Measurements from ENCODE around the gene NFATC2.

The NFATC2 gene

DNA sequence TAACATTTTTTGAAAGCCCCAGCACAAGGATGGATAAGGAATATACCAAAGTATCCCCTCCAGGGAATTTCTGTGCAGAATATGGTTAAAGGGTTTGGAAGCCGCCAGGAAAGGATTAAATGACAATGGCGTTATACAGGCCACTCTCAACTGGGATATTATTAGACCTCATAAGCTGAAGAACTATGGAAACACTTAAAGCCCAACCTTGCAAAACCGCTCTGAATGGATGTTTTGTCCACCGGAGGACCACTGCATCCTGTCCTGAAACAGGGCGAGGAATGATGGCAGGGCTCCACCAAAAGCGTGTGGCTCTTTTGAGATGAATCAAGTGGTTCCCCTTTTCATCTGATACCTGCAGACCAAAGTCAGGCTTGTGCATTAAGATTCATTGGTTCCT lies 32.4 kb downstream of the NFATC2 start:
- no peak for TF ChIP-seq CTCF (IDR thresholded peaks at IDR 0.05; ENCODE audit: insufficient read depth, low read length)
- no peak for TF ChIP-seq GABPA (IDR thresholded peaks at IDR 0.05; ENCODE audit: low read depth)
- no peak for TF ChIP-seq SPI1 (IDR thresholded peaks at IDR 0.05; ENCODE audit: borderline replicate concordance, low read depth)
- TF ChIP-seq POLR2AphosphoS5 (IDR thresholded peaks at IDR 0.05; ENCODE audit: low read depth), result no peak
- TF ChIP-seq REST (IDR thresholded peaks at IDR 0.05; ENCODE audit: insufficient replicate concordance, low read depth), result no peak
- H3K27me3 ChIP-seq (ENCODE audit: insufficient read depth, poor library complexity, severe bottlenecking), result no peaks in the 10 kb centered on the region
- H3K4me3 ChIP-seq (replicated peaks; ENCODE audit: insufficient read depth, low read length), result no peak overlapping the region
- DNase-seq (ENCODE audit: low read depth in 1 of 2, low spot score in 1 of 2), result no peak
- H3K27ac ChIP-seq (replicated peaks), result no peak overlapping the region

GRCh38 chr20:51509208-51509607 lies 33.3 kb downstream of the NFATC2 start:
- TF ChIP-seq SPI1 (IDR thresholded peaks at IDR 0.05; ENCODE audit: borderline replicate concordance, low read depth), result no peak
- no peak for TF ChIP-seq REST (IDR thresholded peaks at IDR 0.05; ENCODE audit: insufficient replicate concordance, low read depth)
- TF ChIP-seq POLR2AphosphoS5 (IDR thresholded peaks at IDR 0.05; ENCODE audit: low read depth), result no peak
- TF ChIP-seq CTCF (IDR thresholded peaks at IDR 0.05; ENCODE audit: insufficient read depth, low read length), result no peak
- TF ChIP-seq GABPA (IDR thresholded peaks at IDR 0.05; ENCODE audit: low read depth), result no peak
- no peaks in the 10 kb centered on the region for H3K27me3 ChIP-seq (ENCODE audit: insufficient read depth, poor library complexity, severe bottlenecking)
- H3K27ac ChIP-seq (replicated peaks), result no peak overlapping the region
- H3K4me3 ChIP-seq (replicated peaks; ENCODE audit: insufficient read depth, low read length), result no peak overlapping the region
- no peak for DNase-seq (ENCODE audit: low read depth in 1 of 2, low spot score in 1 of 2)

DNA sequence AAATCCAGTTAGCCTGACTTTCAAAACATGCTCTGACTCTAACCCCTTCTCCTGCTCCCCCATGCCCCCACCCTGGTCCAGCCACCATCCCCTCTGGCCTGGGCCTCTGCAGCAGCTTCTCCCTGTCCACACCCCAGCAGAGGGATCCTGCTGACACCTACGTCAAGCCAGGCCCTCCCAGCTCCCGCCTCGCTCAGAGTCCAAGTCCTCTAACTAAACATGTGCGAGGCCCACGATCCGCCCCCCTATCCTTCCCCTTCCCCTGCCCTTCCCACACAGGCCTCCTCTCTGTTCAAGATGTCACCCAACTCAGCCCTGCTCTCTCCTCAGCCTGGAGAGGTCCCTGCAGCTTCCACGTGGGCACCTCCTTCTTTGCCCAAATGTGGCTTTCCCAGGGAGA lies 33.7 kb downstream of the NFATC2 start:
- Histone ChIP-seq H3K4me3 (replicated peaks; ENCODE audit: insufficient read depth, low read length) (no peak overlapping the region), H3K27ac (replicated peaks) (no peak overlapping the region), H3K27me3 (ENCODE audit: insufficient read depth, poor library complexity, severe bottlenecking) (no peaks in the 10 kb centered on the region)
- no peak for TF ChIP-seq SPI1 (IDR thresholded peaks at IDR 0.05; ENCODE audit: borderline replicate concordance, low read depth)
- TF ChIP-seq GABPA (IDR thresholded peaks at IDR 0.05; ENCODE audit: low read depth), result no peak
- TF ChIP-seq CTCF (IDR thresholded peaks at IDR 0.05; ENCODE audit: insufficient read depth, low read length), result no peak
- no peak for TF ChIP-seq REST (IDR thresholded peaks at IDR 0.05; ENCODE audit: insufficient replicate concordance, low read depth)
- TF ChIP-seq POLR2AphosphoS5 (IDR thresholded peaks at IDR 0.05; ENCODE audit: low read depth), result no peak
- DNase-seq (ENCODE audit: low read depth in 1 of 2, low spot score in 1 of 2), result no peak

Data from HL-60 (cell line).